ENCODE data around the gene RNU1-3.

DNA sequence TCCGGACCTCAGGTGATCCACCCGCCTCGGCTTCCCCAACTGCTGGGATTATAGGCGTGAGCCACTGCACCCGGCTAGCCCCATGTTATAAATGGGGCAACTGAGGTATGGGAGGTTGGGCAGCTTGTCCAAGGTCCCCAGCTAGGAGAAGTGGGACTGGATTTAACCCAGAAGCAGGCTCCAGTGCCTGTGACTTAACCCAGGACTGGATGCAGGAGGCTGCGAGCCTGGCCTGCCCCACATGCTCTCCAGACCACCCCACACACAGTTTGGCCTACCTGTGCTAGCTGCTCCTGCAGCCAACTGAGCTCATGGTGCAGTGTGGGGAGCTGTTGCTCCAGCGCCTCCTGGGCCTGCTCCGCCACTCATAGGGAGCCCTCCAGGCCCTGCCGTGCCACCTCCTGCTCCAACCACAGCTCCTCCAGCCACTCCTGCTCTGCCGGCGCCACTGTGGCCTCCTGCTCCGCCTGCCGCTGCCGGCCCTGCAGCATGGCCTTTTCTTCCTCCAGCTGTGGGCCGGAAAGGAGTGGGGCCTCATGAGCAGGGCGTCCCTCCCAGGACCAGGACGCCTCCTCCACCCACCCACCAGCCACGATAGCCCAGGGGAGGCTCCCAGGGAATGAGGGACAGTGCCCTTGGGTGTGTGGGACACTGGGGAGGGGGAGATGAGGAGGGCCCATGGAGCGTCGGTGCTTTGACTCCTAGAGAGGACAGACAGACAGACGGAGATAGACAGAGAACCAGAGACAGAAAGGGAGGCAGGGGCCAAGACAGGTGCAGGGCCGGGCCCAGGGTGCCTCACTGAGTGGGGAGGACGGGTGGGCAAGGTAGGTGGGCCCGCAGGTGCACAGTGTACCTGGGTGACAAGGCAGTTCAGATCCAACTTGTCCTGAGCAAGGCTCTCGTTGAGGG, 41.0 kb downstream of the RNU1-3 start:
- TF ChIP-seq, protein P1, sequence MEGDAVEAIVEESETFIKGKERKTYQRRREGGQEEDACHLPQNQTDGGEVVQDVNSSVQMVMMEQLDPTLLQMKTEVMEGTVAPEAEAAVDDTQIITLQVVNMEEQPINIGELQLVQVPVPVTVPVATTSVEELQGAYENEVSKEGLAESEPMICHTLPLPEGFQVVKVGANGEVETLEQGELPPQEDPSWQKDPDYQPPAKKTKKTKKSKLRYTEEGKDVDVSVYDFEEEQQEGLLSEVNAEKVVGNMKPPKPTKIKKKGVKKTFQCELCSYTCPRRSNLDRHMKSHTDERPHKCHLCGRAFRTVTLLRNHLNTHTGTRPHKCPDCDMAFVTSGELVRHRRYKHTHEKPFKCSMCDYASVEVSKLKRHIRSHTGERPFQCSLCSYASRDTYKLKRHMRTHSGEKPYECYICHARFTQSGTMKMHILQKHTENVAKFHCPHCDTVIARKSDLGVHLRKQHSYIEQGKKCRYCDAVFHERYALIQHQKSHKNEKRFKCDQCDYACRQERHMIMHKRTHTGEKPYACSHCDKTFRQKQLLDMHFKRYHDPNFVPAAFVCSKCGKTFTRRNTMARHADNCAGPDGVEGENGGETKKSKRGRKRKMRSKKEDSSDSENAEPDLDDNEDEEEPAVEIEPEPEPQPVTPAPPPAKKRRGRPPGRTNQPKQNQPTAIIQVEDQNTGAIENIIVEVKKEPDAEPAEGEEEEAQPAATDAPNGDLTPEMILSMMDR (IDR thresholded peaks at IDR 0.05): no peak
- TF ChIP-seq POLR2A (IDR thresholded peaks at IDR 0.05) (no peak), EP300 (IDR thresholded peaks at IDR 0.05) (no peak), POLR2AphosphoS5 (IDR thresholded peaks at IDR 0.05) (no peak)

All from gastroesophageal sphincter (tissue), 3 donors.